Measurements from ENCODE around the gene ZNF462. TPM values are rescaled to one million over a fixed set of nuclear protein-coding genes. Genes with fewer than 3 reads are reported as not detected.
A peak's percentile ranks its signal among the peaks of the same experiment; 100 is the strongest.
"Not testable (repeated sequence)": the region's sequence is repeated elsewhere in the genome, so short reads cannot be mapped to it uniquely, and the experiment has no call there.

Gene ZNF462, protein sequence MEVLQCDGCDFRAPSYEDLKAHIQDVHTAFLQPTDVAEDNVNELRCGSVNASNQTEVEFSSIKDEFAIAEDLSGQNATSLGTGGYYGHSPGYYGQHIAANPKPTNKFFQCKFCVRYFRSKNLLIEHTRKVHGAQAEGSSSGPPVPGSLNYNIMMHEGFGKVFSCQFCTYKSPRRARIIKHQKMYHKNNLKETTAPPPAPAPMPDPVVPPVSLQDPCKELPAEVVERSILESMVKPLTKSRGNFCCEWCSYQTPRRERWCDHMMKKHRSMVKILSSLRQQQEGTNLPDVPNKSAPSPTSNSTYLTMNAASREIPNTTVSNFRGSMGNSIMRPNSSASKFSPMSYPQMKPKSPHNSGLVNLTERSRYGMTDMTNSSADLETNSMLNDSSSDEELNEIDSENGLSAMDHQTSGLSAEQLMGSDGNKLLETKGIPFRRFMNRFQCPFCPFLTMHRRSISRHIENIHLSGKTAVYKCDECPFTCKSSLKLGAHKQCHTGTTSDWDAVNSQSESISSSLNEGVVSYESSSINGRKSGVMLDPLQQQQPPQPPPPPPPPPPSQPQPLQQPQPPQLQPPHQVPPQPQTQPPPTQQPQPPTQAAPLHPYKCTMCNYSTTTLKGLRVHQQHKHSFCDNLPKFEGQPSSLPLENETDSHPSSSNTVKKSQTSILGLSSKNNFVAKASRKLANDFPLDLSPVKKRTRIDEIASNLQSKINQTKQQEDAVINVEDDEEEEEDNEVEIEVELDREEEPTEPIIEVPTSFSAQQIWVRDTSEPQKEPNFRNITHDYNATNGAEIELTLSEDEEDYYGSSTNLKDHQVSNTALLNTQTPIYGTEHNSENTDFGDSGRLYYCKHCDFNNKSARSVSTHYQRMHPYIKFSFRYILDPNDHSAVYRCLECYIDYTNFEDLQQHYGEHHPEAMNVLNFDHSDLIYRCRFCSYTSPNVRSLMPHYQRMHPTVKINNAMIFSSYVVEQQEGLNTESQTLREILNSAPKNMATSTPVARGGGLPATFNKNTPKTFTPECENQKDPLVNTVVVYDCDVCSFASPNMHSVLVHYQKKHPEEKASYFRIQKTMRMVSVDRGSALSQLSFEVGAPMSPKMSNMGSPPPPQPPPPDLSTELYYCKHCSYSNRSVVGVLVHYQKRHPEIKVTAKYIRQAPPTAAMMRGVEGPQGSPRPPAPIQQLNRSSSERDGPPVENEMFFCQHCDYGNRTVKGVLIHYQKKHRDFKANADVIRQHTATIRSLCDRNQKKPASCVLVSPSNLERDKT (N-terminal part only)
- total RNA-seq (2014; rRNA removed; shearing (Covaris generic)) = 6.6 and 17.8 TPM in 2 replicates

DNA sequence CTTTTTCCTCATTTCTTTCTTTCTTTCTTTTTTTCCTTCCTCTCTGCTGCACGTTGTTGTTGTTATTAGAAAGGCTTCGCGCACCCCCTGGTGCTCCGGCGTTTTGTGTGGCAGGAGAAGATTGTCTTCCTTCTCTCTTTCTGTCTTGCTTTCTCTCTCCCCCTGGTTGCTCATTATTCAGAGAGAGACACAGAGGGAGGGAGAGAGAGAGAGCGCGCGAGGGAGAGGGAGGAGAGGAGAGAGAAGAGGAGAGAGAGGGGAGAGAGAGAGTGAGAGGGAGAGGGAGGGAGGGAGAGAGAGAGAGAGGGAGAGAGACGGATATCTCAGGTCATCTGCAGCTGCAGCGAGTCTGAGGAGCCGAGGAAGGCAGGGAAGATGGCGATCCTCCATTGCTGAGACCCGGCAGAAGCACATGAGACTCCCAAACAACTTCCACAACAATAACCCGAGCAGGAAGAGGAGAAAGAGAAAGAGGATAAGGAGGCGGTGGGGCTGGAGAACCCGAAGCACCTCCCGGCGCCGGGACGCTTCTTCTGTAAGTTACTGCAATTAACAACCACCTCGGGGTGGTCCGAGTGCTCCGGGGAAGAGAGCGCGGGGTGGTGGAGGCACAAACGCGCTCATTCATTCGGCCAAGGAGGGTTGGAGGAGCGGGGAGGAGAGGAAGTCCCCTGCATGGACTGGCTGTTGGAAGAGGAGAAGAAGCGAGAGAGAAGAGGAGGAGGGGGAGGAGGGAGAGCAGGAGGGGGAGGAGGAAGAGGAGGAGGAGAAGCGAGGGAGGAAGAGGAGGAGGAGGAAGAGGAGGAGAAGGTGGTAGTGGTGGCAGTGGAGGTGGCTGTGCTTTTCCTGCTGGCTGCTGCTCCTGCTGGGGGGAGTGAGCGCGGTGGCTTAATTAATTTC is at the start of gene ZNF462:
Gene ZNF462, plus strand, starts transcription at position 346 of the 900 bp plus-strand sequence. CDS start 60,218 bp downstream, outside the sequence.
- peak; percentile 81 for DNase-seq (ENCODE audit: low read depth)

DNA sequence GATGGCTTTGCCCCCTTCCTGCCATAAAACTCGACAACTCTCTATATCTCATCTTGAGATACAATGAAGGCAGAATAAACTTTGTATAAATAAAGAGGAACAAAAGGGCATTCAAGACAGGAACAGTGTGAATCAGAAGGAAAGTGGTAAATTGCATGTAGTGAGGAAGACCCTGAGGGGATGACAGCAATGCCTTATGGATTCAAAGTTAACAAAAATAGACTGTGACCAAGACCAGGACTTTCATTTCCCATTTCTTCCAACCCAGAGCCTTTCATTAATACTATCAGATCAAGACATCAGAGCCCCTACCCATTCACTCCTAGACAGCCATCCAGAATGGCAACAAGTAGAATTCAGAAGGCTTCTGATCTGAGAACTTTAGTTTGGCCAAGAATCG is 46.4 kb upstream of the ZNF462 start:
- no peak for DNase-seq (ENCODE audit: low read depth)

DNA sequence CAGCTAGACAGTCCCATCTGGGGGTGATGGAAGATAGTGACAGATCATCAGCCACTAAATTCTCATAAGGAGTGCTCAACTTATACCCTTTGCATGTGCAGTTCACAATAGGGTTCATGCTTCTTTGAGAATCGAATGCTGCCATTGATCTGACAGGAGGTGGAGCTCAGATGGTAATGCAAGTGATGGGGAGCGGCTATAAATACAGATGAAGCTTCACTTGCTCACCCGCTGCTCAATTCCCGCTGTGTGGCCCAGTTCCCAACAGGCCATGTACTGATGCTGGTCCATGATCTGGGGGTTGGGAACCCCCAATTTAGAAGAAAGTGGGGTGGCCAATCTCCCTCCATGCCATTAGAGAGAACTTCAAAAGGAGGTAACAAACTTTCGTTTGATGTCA is 44.9 kb upstream of the ZNF462 start:
- no peak for DNase-seq (ENCODE audit: low read depth)

DNA sequence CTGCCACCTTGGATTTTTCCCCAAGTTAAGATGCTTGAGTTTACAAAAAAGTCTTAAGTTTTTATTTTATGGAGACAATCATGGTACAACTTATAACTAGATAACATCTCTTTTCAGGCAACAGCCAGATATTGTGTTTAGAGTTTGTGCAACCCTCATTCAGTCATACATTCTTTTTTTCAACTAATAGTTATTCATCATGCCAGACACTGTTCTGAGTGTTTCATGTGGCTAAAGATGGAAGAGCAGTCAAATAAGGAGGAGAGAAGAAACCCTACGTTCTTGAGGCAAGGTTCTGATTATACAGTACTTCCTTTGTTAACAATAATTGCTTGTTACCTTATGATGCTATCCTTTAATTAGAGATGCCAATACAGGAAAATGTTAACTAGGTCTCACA is 42.1 kb upstream of the ZNF462 start:
- DNase-seq (ENCODE audit: low read depth) = no peak

DNA sequence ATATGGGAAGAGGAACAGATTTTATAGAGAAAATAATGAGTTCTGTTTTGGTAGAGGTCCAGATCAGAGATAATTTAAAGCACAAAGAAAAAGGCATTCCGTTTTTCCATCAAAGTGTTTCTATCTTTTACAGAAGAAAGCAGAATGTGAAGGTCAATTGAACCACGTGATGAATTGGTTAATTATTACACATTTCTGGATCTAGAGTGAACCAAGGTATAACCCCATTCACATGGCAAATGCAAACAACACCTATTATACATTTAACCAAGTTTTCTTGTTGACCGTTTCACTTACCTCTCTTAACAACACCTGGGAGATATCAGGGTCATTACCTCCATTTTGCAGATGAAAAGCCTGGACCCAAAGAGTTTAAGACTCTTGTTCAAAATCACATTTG is 34.9 kb upstream of the ZNF462 start:
- DNase-seq (ENCODE audit: low read depth) = no peak

DNA sequence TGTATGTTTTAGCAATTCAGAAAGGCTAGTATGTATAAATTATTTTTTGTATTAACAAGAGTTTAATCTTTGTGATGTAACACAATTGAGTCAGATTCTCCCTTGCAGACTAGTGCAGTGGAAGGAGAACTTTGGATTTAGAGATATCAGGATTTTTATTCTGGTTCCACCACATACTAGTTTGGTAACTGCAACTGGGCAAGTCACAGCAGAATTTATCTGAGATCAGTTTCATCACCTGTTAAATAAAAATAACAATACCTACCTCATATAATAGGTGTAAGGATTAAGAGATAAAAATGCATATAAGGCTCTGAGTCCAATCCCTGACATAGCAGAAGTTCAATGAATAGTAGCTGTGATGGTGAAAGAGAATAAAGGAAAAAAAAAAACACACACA is 34.0 kb upstream of the ZNF462 start:
- no peak for DNase-seq (ENCODE audit: low read depth)

DNA sequence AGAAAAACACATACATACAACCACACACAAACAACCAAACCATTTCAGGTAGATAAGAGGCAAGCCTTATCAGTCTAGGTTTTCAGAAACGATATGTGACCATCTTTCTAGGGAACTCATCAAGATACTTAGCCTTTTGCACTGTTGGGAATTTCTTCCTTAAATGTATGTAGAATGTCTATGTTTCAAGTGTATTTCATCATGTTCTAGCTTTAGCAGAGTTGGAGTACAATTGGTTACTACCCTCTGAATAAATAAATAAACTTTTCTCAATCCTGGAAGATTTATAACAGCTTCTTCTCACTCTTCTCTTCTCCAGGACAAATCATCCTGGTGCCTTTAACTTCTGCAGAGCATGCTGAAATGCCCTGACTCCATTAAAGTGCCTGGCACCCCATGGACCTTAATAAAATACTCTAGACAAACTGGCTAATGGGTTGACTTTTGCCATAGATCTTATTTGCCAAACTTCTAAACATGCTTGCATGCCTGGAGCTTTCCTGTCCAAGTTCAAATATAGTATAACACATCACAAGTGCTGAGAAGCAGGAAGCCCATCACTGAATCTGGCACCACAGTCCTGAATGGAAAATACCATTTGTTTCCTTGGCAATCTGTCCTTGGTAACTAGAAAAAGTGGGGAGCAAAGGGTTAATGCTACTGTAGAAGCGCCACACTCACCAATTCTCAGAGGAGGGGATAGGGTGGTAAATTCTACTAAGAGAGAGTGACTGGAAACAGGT is 33.1 kb upstream of the ZNF462 start:
- DNase-seq (ENCODE audit: low read depth) = no peak

DNA sequence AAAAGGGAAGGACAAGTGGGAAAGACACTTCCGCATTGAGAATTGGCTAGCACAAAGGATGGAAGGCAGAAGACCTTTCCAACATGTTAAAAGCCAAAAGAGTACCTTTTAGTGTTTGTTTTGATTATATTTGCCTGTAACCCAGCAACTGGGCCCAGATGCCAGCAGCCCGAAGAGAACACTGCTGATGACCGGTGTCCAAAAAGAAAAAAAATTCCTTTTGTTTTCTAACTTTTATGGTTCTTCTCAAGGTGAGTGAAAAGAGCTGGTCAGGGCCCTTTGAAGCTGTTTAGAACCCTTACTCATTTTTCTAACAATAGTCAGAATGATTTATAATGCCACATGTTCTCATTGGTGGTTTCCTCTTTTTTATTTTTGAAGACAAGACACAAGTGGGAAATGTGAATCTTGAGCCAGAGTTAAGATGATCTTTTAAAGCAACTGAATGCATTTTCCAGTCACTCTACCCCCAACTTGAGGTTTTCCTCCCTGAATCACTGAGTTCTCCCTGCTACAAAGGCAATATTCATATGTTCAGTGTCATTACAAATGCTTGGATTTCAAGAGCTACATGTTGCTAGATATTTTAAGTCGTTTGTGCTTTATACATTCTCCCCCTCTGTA is 32.3 kb upstream of the ZNF462 start:
- peak; percentile 39 for DNase-seq (ENCODE audit: low read depth)

DNA sequence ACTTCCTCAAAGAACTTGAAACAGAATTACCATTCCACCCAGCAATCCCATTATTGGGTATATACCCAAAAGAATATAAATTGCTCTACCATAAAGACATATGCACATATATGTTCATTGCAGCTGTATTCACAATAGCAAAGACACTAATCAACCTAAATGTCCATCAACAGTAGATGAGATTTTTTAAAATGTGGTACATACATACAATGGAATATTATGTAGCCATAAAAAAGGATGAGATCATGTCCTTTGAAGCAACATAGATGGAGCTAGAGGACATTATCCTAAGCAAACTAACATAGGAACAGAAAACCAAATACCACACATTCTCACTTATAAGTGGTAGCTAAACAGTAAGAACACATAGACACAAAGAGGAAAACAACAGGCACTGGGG is 28.1 kb upstream of the ZNF462 start:
- DNase-seq (ENCODE audit: low read depth) = no peak

DNA sequence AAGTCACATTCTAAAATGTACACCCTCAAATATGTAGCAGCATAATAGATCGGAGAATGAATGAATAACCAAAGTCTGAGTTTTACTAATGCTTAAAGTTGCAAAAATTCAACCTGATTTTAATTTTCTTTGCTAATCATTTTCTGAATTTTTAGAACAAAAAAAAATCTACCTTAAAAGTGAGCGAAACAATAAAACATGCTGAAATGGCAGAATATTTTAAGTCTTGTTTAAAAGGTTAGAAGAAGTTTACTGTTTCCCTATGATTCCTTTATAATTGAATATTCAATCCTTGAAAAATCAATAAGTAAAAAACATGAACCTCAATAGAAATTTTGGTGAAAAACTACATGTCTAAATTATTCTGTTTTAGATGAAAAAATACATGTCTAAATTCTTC is 27.1 kb upstream of the ZNF462 start:
- DNase-seq (ENCODE audit: low read depth) = no peak

DNA sequence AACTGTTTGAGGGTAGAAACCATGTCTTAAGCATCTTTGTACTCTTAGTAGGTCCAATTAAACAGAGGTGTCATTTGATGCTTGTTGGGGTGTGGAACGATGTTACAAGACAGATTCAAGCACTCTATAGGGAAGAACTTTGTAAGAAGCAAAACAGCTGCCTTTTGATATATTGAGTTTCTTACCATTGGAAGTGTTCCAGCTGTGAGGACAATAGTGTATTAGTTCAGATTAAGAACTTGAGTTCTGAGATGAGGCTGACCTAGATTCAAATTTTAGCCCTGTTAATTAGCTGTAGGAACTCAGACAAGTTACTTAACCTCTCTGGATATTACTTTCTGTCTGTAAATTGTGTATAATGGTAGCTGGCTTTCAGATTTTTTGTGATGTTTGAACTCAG is 19.6 kb upstream of the ZNF462 start:
- no peak for DNase-seq (ENCODE audit: low read depth)

DNA sequence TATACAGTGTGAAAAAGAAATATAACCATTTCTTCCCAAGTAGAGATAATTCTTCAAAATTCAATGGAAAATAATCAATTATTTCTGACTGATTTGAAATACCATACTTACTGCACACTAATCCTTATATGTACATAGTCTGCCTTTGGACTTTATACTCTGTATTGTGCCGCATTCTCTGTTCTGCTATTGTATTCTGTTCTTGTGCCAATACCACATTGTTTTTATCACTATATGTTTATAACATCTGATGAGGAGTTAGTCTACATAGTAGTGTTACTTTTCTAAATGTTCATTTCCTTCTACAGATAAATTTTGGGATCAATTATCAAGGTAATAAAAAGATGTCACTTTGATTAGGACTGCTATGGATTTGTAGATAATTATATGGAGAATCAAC is 16.7 kb upstream of the ZNF462 start:
- DNase-seq (ENCODE audit: low read depth) = no peak

DNA sequence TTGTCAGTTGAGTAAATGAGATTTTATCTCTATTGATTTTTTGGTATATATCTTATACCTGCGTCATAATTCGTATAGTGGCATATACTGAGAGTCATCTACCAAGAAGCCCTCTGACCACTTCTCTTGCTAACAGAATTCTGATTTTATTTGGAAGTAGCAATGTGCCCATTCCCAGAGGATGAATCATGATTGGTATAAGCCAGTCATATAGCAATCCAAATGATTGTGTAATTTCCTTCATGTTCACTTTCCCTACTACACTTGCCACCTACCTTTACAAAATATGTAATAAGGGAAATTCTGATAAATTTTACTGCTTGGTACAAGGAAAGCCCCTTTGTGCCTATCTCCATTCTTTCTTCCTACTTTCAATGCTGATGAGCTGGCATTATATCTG is 16.1 kb upstream of the ZNF462 start:
- DNase-seq (ENCODE audit: low read depth) = peak; percentile 49

DNA sequence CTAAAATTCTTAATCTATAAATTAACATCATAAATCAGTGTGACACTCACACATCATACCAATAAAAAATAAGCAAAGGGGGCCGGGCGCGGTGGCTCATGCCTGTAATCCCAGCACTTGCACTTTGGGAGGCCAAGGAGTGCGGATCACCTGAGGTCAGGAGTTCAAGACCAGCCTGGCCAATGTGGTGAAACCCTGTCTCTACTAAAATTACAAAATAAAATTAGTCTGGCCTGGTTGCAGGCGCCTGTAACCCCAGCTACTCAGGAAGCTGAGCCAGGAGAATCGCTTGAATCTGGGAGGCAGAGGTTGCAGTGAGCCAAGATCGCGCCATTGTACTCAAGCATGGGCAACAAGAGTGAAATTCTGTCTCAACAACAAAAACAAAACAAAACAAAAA is 11.3 kb upstream of the ZNF462 start:
- not testable (repeated sequence) for DNase-seq (ENCODE audit: low read depth)

DNA sequence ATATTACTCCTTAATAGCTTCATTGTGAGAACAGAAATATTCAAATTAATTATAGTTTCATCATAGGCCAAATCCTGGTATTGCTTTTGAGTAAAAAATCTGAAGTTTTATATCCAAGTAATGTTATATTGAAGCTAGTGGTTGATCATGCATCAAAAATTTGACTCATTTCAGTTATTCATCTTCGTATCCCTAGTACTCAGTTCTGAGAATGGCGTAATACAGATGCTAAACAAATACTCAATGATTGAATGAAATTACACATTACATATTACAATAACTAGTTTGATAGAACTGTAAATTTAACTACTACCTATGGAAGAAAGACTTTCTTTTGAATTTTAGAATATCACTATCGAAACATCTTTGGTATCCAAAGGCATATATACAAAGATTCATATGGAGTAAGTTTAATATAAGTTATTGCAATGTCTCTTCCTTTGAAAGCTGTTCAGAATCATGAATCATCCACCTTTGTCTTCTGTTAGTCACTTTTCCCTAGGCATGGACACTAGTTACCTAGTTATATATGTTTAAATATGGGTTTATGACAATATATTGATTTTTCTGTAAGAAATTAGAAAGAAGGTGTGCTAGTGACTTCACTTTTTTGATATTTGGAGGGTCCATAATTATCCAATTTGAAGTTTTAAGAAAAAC is 5.0 kb upstream of the ZNF462 start:
- no peak for DNase-seq (ENCODE audit: low read depth)

DNA sequence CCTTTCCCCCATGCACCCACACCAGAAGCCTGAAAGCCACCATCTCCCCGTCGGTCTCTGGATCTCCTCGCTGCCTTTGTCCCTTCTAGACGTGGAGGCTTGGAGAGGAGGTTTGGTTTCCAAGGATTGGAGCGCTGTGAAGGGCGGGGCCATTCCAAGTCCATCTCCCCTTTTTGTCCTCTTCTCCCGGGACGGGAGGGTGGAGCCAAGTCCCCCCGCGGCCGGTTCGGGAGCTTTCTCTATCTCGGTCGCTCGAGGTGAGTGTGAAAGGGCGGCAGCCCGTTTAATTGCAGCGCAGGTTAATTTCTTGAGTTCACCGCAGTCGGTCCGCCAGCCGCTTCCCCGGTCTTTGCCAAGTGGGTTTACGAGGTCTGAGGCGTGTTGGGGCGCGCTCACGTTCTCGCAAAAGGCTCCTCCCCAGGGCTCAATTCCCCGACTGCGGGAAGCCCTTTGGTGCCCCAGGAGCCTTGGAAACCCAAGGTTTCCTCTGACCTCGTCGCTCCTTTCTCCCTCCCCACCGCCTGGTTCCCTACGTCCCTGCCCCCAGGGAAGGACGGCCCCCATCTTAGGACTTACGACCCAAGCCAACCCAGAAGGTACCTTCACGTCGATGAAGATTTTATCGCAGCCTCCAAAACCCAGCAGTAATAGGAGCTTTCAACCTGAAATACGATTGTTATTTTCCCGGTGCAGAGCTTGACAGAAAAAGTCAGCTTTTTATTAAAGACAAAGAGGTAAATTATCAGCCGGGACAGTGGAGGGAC is 2.8 kb upstream of the ZNF462 start:
- DNase-seq (ENCODE audit: low read depth) = peak; percentile 38

DNA sequence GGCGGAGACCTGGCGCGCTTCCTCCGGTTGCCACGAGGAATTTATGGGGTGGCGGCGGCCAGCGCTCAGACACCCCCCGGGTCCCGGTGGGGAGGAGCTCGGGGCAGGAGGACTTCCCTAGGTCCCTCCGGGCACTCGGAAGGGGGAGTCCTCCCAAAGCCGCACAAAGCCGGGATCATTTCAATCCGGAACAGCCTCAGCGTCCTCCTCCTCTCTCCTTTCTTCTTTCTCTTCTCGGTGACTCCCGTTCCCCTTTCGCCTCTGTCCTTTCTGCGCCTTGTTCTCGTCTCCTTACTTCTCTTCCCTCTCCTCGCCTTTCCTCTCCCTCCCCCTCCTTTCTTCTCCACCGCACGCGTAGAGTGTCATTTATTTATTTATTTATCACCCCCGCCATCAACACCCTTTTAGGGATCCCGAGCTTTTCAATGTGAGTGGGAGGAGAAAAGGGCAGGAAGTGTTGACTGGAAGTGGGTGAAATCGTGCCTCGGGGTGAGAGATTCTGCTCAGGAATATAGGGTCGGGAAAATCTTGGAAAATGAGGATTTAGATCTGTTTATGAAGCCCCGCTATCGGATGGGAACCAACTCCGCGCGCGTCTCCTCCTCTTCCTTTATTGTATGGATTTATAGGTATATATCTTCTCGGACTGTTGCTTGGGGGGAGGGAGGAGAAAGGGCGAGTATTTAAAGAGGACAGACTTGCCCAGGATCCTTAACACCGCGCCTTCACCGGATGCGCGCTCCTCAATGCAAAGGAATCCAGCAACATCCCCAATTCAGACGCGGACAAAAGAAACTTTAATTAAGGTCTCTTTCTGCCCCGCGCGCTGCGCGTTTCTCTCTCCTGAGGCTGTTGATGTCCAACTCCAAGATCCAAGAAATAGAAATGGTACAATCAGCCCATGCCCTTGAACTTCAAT is 2.0 kb upstream of the ZNF462 start:
- DNase-seq (ENCODE audit: low read depth) = peak; percentile 52
